ENCODE results near the gene PDE4A. TPM values are rescaled to one million over a fixed set of nuclear protein-coding genes. Genes with fewer than 3 reads are reported as not detected.
"Not testable (repeated sequence)": the region's sequence is repeated elsewhere in the genome, so short reads cannot be mapped to it uniquely, and the experiment has no call there.

Gene PDE4A
- total RNA-seq, 1 experiment from 2014 or later = 10.4 TPM

- H2AFZ ChIP-seq = no peak overlapping the region
- BruUV-seq (replicated peaks) = no TSS peak
- CTCF ChIA-PET = no interaction called here
Measured at GRCh38 chr19:10453852-10454251, 33.5 kb downstream of the PDE4A start.

GRCh38 chr19:10454267-10454666 is 33.9 kb downstream of the PDE4A start:
- H4K20me1 ChIP-seq (ENCODE audit: insufficient read depth) = no peaks in the 10 kb centered on the region
- H2AFZ ChIP-seq = no peak overlapping the region
- H3K4me1 ChIP-seq (replicated peaks; ENCODE audit: insufficient read depth) = no peaks in the 10 kb centered on the region
- no TSS peak for BruUV-seq (replicated peaks)
- ChIA-PET POLR2A (ENCODE audit: unreplicated experiment) (no interaction called here), CTCF (no interaction called here)
- no peak overlapping the region for H3K4me3 ChIP-seq
- no peaks in the 10 kb centered on the region for H3K36me3 ChIP-seq (ENCODE audit: low read depth)
- H3K27me3 ChIP-seq (ENCODE audit: insufficient read depth, low read depth) = no peaks in the 10 kb centered on the region
- H3K9me3 ChIP-seq (ENCODE audit: insufficient read depth, low read depth) = no peaks in the 10 kb centered on the region
- TF ChIP-seq EZH2 (IDR thresholded peaks at IDR 0.05; ENCODE audit: low read depth) (no peak), CTCF (conservative IDR thresholded peaks at IDR 0.05) (no peak)
- no peaks in the 10 kb centered on the region for H3K79me2 ChIP-seq (ENCODE audit: low read depth)
- H3K27ac ChIP-seq = no peak overlapping the region
- H3K9me2 ChIP-seq (ENCODE audit: insufficient read depth) = no peaks in the 10 kb centered on the region
- intact Hi-C loops (cut with micrococcal nuclease; ENCODE audit: unreplicated experiment) = no loop called here
- DNase-seq = no peak
- H3F3A ChIP-seq (ENCODE audit: insufficient read depth, low read depth) = peaks cover 9% of the 10 kb centered on the region
- H3K4me2 ChIP-seq = no peak overlapping the region

More at GRCh38 chr19:10453852-10454251, 33.5 kb downstream of the PDE4A start:
- no peak for DNase-seq
- Histone ChIP-seq H3K9me2 (ENCODE audit: insufficient read depth) (no peaks in the 10 kb centered on the region), H3K36me3 (ENCODE audit: low read depth) (no peaks in the 10 kb centered on the region), H3K9me3 (ENCODE audit: insufficient read depth, low read depth) (no peaks in the 10 kb centered on the region), H3K79me2 (ENCODE audit: low read depth) (no peaks in the 10 kb centered on the region), H3K4me2 (no peak overlapping the region), H3K4me1 (replicated peaks; ENCODE audit: insufficient read depth) (no peaks in the 10 kb centered on the region), H4K20me1 (ENCODE audit: insufficient read depth) (no peaks in the 10 kb centered on the region), H3K4me3 (no peak overlapping the region), H3F3A (ENCODE audit: insufficient read depth, low read depth) (peaks cover 9% of the 10 kb centered on the region), H3K27me3 (ENCODE audit: insufficient read depth, low read depth) (no peaks in the 10 kb centered on the region), H3K27ac (no peak overlapping the region)
- intact Hi-C loops (cut with micrococcal nuclease; ENCODE audit: unreplicated experiment) = no loop called here
- POLR2A ChIA-PET (ENCODE audit: unreplicated experiment) = no interaction called here
- TF ChIP-seq EZH2 (IDR thresholded peaks at IDR 0.05; ENCODE audit: low read depth) (no peak), CTCF (conservative IDR thresholded peaks at IDR 0.05) (no peak)

GRCh38 chr19:10458733-10459132 is 38.4 kb downstream of the PDE4A start:
- BruUV-seq (replicated peaks); intact Hi-C loops (cut with micrococcal nuclease; ENCODE audit: unreplicated experiment): not testable (repeated sequence)

GRCh38 chr19:10460714-10461046 is 40.3 kb downstream of the PDE4A start:
- POLR2A ChIA-PET (ENCODE audit: unreplicated experiment) = interaction anchor here (0.6 to 0.9 kb wide), 2 partner anchors 16 to 18 kb away, joined by 4 to 13 read pairs; no protein-coding TSS in a partner anchor
- Histone ChIP-seq H3K79me2 (ENCODE audit: low read depth) (no peaks in the 10 kb centered on the region), H3K36me3 (ENCODE audit: low read depth) (no peaks in the 10 kb centered on the region), H3K9me2 (ENCODE audit: insufficient read depth) (no peaks in the 10 kb centered on the region), H3K27ac (no peak overlapping the region), H3K4me1 (replicated peaks; ENCODE audit: insufficient read depth) (peaks cover 5% of the 10 kb centered on the region), H2AFZ (no peak overlapping the region), H3K4me2 (no peak overlapping the region), H3K9me3 (ENCODE audit: insufficient read depth, low read depth) (no peaks in the 10 kb centered on the region), H3F3A (ENCODE audit: insufficient read depth, low read depth) (peaks cover 7% of the 10 kb centered on the region), H3K4me3 (no peak overlapping the region), H3K27me3 (ENCODE audit: insufficient read depth, low read depth) (no peaks in the 10 kb centered on the region), H4K20me1 (ENCODE audit: insufficient read depth) (no peaks in the 10 kb centered on the region)
- intact Hi-C loops (cut with micrococcal nuclease; ENCODE audit: unreplicated experiment) = no loop called here
- TF ChIP-seq CTCF (conservative IDR thresholded peaks at IDR 0.05) = no peak
- no peak for TF ChIP-seq EZH2 (IDR thresholded peaks at IDR 0.05; ENCODE audit: low read depth)
- no TSS peak for BruUV-seq (replicated peaks)
- DNase-seq = no peak
- CTCF ChIA-PET = no interaction called here

More at GRCh38 chr19:10458733-10459132, 38.4 kb downstream of the PDE4A start:
- H4K20me1 ChIP-seq (ENCODE audit: insufficient read depth); H3K79me2 ChIP-seq (ENCODE audit: low read depth); POLR2A ChIA-PET (ENCODE audit: unreplicated experiment); H2AFZ ChIP-seq; H3K9me2 ChIP-seq (ENCODE audit: insufficient read depth); H3K4me2 ChIP-seq; DNase-seq; H3K36me3 ChIP-seq (ENCODE audit: low read depth); H3K27me3 ChIP-seq (ENCODE audit: insufficient read depth, low read depth); H3K9me3 ChIP-seq (ENCODE audit: insufficient read depth, low read depth); H3K27ac ChIP-seq; H3K4me1 ChIP-seq (replicated peaks; ENCODE audit: insufficient read depth); H3K4me3 ChIP-seq: not testable (repeated sequence)
- peaks cover 11% of the 10 kb centered on the region for H3F3A ChIP-seq (ENCODE audit: insufficient read depth, low read depth)
- CTCF ChIA-PET = interaction anchor here (0.6 kb wide), 1 partner anchor 39 kb away, joined by 4 read pairs; no protein-coding TSS in a partner anchor

Data from PC-9 (cell line).